RCC 7860 (cell line): ENCODE results near the gene ITGB5.

Experiments used
- DNase-seq: peaks from one replicate; pipeline ENCODE4 v3.0.0-alpha.2; 2015; ENCODE audit warnings: low spot score
- FAIRE-seq: peaks from 2 replicates; lab custom pipeline; 2012; peaks lifted over from hg19 to GRCh38; lab: Jason Lieb, UNC

The ITGB5 gene

GRCh38 chr3:124815781-124816180 is 71.4 kb downstream of the ITGB5 start:
- DNase-seq (no peak), FAIRE-seq (no peak)

GRCh38 chr3:124814620-124815421 is 72.3 kb downstream of the ITGB5 start:
- no peak for DNase-seq
- FAIRE-seq = no peak

GRCh38 chr3:124813541-124813940 is 73.6 kb downstream of the ITGB5 start:
- FAIRE-seq (no peak), DNase-seq (no peak)

- FAIRE-seq (peak; percentile 94), DNase-seq (peak; percentile 82)
These were observed 74.6 kb downstream of the ITGB5 start for GRCh38 chr3:124812291-124813265.

- FAIRE-seq (no peak), DNase-seq (no peak)
These were observed 75.7 kb downstream of the ITGB5 start for GRCh38 chr3:124811436-124811835.

- DNase-seq (no peak), FAIRE-seq (peak; percentile 22)
These were observed 76.2 kb downstream of the ITGB5 start for GRCh38 chr3:124810970-124811369.

- FAIRE-seq = no peak
These were observed 78.1 kb downstream of the ITGB5 start for GRCh38 chr3:124809039-124809438.

GRCh38 chr3:124805671-124806070 is 81.5 kb downstream of the ITGB5 start:
- DNase-seq (no peak), FAIRE-seq (no peak)

More at GRCh38 chr3:124809039-124809438, 78.1 kb downstream of the ITGB5 start:
- DNase-seq = no peak

GRCh38 chr3:124804875-124805274 is 82.3 kb downstream of the ITGB5 start:
- no peak for DNase-seq
- FAIRE-seq = no peak

GRCh38 chr3:124802702-124803101 is 84.5 kb downstream of the ITGB5 start:
- DNase-seq = no peak

GRCh38 chr3:124802061-124802698 is 85.0 kb downstream of the ITGB5 start:
- DNase-seq (no peak), FAIRE-seq (no peak)

More at GRCh38 chr3:124802702-124803101, 84.5 kb downstream of the ITGB5 start:
- FAIRE-seq = no peak

- DNase-seq (no peak), FAIRE-seq (no peak)
These were observed 86.5 kb downstream of the ITGB5 start for GRCh38 chr3:124800511-124801258.

GRCh38 chr3:124800076-124800475 is 87.1 kb downstream of the ITGB5 start:
- no peak for FAIRE-seq
- DNase-seq = no peak

- FAIRE-seq = no peak
- no peak for DNase-seq
These were observed 87.5 kb downstream of the ITGB5 start for GRCh38 chr3:124799676-124800075.

GRCh38 chr3:124797426-124797945 is 89.7 kb downstream of the ITGB5 start:
- no peak for FAIRE-seq
- no peak for DNase-seq

- FAIRE-seq (no peak), DNase-seq (no peak)
These were observed 90.7 kb downstream of the ITGB5 start for GRCh38 chr3:124796477-124796876.

- FAIRE-seq (peak; percentile 81), DNase-seq (peak; percentile 54)
These were observed 94.0 kb downstream of the ITGB5 start for GRCh38 chr3:124793054-124793739.

- FAIRE-seq (no peak), DNase-seq (no peak)
These were observed 94.7 kb downstream of the ITGB5 start for GRCh38 chr3:124792341-124793040.

GRCh38 chr3:124791639-124792151 is 95.5 kb downstream of the ITGB5 start:
- DNase-seq = peak; percentile 88
- FAIRE-seq = peak; percentile 93
